ENCODE data around the gene CD160.

GRCh38 chr1:145747398-145748247 lies 28.3 kb downstream of the CD160 start:
- TF ChIP-seq CTCF (IDR thresholded peaks at IDR 0.05) (no peak), POLR2A (IDR thresholded peaks at IDR 0.05) (no peak)

Data from testis (tissue), 2 donors.